ENCODE results near the gene CTTNBP2.

GRCh38 chr7:117790731-117791130, 82.5 kb downstream of the CTTNBP2 start:
- no peak for TF ChIP-seq CTCF (IDR thresholded peaks at IDR 0.05)
- TF ChIP-seq MAX (IDR thresholded peaks at IDR 0.05; ENCODE audit: low read depth) = no peak
